PFSK-1 (cell line): ENCODE measurements around the gene TBC1D21.

ENCODE experiments used
- FOXP2 ChIP-seq: optimal IDR thresholded peaks from 2 replicates; pipeline ENCODE3; 2011; ENCODE audit warnings: borderline replicate concordance, control low read depth, inconsistent platforms; ENCODE audit not compliant: insufficient read depth; ENCODE audit errors: extremely low read length, extremely low read depth
- POLR2AphosphoS5 ChIP-seq: IDR thresholded peaks from 2 replicates; pipeline ENCODE4 v1.6.1; 2012; ENCODE audit warnings: low read depth, mild to moderate bottlenecking, control low read depth, low read length, moderate library complexity
- REST ChIP-seq, 2 experiments: IDR thresholded peaks; 2 replicates each; pipeline versions ENCODE4 v1.6.1 to v1.8.0; 2011 to 2012; ENCODE audit warnings: low read depth in 2 of 2, low read length in 2 of 2, control low read depth in 1 of 2, inconsistent platforms in 1 of 2, mild to moderate bottlenecking in 1 of 2, moderate library complexity in 1 of 2; ENCODE audit not compliant: insufficient read depth in 1 of 2
- SIN3A ChIP-seq: IDR thresholded peaks from 2 replicates; pipeline ENCODE4 v1.6.1; 2012; ENCODE audit warnings: mild to moderate bottlenecking, low read length, moderate library complexity, borderline replicate concordance; ENCODE audit not compliant: insufficient read depth
- TAF1 ChIP-seq: IDR thresholded peaks from 2 replicates; pipeline ENCODE4 v1.6.1; 2012; ENCODE audit warnings: low read length, control low read depth, borderline replicate concordance; ENCODE audit not compliant: insufficient read depth

The TBC1D21 gene

GRCh38 chr15:73927003-73927475, 53.7 kb downstream of the TBC1D21 start:
- TF ChIP-seq SIN3A, result no peak
- no peak for TF ChIP-seq POLR2AphosphoS5
- TF ChIP-seq REST (IDR thresholded peaks at IDR 0.05; ENCODE audit: insufficient read depth in 1 of 2, low read depth in 2 of 2, low read length in 2 of 2), result no peak
- TF ChIP-seq FOXP2, result no peak
- no peak for TF ChIP-seq TAF1

- TF ChIP-seq SIN3A (no peak), POLR2AphosphoS5 (no peak)
These were observed 54.3 kb downstream of the TBC1D21 start for GRCh38 chr15:73927476-73928240.

GRCh38 chr15:73928241-73928579, 54.8 kb downstream of the TBC1D21 start:
- TF ChIP-seq FOXP2, result no peak
- TF ChIP-seq TAF1, result no peak
- TF ChIP-seq POLR2AphosphoS5, result no peak
- TF ChIP-seq SIN3A, result no peak
- no peak for TF ChIP-seq REST (IDR thresholded peaks at IDR 0.05; ENCODE audit: insufficient read depth in 1 of 2, low read depth in 2 of 2, low read length in 2 of 2)

- TF ChIP-seq POLR2AphosphoS5, result no peak
- TF ChIP-seq REST (IDR thresholded peaks at IDR 0.05; ENCODE audit: insufficient read depth in 1 of 2, low read depth in 2 of 2, low read length in 2 of 2), result no peak
- no peak for TF ChIP-seq TAF1
- no peak for TF ChIP-seq FOXP2
- no peak for TF ChIP-seq SIN3A
These were observed 55.7 kb downstream of the TBC1D21 start for GRCh38 chr15:73928971-73929627.

- TF ChIP-seq POLR2AphosphoS5 (no peak), REST (IDR thresholded peaks at IDR 0.05; ENCODE audit: insufficient read depth in 1 of 2, low read depth in 2 of 2, low read length in 2 of 2) (no peak)
These were observed 57.0 kb downstream of the TBC1D21 start for GRCh38 chr15:73930371-73930770.
